GM21786 (cell line): ENCODE results near the gene COMMD9.

Source experiments
- ATAC-seq: cut with Tn5 transposase; IDR thresholded peaks from one replicate; pipeline ENCODE4 v1.9.1; 2021; ENCODE audit not compliant: unreplicated experiment

COMMD9 gene

GRCh38 chr11:36296884-36297543 is 7.8 kb upstream of the COMMD9 start:
- no peak for ATAC-seq

GRCh38 chr11:36295926-36296325 is 6.7 kb upstream of the COMMD9 start, which contains the start of gene PRR5L:
Gene PRR5L, plus strand, starts transcription at chr11:36296288. Its CDS starts 104,834 bp downstream, at chr11:36401122.
- no peak for ATAC-seq

GRCh38 chr11:36292311-36292722 is 3.1 kb upstream of the COMMD9 start:
- ATAC-seq = no peak

DNA sequence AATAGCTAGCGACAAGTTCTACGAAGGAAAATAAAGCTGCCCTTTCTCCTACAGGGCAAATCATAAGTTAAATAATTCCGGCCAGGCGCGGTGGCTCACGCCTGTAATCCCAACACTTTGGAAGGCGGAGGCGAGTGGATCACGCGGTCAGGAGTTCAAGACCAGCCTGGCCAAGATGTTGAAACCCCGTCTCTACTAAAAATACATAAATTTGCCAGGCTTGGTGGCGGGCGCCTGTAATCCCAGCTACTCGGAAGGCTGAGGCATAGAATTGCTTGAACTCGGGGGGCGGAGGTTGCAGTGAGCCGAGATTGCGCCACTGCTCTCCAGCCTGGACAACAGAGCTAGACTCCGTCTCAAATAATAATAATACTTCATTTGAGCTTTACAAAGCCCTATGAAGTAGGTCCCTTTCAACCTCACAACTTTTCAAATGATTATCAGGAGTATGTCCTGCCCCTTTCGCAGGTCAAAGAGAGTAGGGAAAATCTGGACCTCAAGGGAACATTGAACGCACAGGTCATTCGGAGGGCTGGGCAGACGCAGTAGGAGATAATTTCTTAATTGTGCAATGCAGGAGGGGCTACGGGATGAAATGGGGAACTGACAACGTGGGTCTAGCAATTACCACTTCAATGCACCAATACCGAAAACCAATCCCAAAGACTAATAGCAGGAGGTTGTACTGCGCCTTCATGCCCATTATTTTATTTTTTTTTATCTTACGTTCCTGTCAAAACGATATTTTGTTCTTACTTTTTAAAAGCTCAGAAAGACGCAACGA is 590 bp downstream of the COMMD9 start:
- no peak for ATAC-seq

DNA sequence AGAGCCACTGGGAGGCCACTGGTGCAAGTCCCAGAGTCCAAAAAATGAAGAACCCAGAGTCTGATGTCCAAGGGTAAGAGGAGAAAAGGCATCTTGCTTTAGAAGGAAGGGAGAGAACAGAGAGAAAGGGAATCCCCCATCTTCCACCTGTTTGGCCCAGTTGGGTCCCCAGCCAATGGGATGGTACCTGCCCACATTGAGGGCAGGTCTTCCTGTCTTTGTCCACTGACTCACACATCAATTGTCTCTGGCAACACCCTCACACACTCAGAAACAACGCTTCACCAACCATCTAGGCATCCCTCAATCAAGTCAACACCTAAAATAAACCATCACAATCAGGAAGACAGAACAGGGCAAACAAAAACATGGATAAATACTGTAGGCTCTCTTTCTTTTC is 6.3 kb downstream of the COMMD9 start:
- ATAC-seq = no peak

GRCh38 chr11:36281850-36282249 is 7.4 kb downstream of the COMMD9 start:
- no peak for ATAC-seq

DNA sequence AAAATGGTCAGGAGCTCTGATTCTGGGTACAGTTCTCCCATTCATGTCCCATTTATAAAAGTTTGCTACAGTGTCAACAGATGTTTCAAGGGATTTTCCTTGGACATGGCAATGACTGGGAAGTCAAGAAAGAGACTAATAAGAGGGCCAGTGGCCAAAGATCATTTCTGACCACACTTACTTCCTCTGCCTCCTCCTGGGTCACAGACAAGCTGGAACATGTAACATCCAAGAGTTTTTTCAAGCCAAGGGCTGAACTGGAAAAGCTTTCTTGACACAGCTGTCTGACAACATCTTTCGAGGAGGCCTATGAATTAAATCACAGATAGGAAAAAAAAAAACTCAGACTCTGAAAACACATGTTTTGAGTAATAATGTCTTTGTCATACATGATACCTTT is 8.7 kb downstream of the COMMD9 start:
- no peak for ATAC-seq

DNA sequence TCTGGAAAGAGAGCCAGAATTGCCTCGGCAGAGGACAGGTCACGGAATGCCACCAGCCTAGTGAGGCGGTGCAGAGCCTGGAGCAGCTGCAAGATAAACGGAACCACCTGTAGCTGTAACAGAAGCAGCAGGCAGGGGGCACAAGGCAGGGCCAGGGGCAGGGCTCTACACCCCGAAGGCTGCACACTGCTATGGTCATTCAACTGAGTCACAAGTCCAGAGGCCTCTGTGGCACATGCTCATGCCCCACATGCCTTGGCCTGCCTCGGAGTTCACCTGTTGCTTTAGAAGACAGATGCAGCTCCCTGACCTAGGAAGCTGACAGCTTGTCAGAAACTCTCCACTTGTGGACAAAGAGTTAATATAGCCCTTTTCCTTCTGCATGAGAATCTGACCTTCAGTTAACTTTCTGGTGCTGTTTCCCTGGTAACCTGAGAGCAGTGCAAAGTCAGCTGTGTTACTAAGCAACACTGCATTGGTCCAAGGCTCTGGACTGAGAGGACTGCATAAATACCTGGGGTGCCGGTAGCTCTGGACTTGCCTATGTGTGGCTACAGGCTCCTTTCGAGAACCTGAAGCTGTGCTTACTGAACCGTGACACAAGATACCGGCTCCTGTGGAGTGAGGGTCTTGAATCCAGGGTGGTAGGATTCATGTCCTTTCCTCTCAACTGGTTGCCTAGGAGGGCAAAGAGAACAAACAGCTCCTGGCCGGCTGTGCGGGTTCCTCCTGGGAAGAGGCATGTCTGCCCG is 10.5 kb downstream of the COMMD9 start:
- ATAC-seq = no peak

- no peak for ATAC-seq
Observed at GRCh38 chr11:36274414-36274813, 14.8 kb downstream of the COMMD9 start.

DNA sequence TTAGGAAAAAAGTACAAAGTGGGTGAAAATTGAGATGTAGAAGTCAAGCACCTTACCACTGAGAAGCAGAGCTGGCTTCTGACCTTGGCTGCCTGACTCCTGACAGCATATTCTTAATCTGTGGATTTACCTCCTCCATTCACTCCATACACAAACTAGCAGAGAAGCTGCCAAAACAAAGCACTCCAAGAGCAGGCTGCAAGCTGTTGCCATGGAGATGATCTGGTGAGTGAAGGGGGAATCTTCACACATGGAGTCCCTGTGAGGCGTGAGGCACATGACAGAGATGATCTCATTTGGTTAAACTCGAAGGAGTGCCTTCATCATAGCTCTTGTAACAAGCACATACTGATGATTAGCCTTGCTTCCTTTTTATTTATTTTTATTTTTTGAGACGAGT is 16.1 kb downstream of the COMMD9 start:
- no peak for ATAC-seq

DNA sequence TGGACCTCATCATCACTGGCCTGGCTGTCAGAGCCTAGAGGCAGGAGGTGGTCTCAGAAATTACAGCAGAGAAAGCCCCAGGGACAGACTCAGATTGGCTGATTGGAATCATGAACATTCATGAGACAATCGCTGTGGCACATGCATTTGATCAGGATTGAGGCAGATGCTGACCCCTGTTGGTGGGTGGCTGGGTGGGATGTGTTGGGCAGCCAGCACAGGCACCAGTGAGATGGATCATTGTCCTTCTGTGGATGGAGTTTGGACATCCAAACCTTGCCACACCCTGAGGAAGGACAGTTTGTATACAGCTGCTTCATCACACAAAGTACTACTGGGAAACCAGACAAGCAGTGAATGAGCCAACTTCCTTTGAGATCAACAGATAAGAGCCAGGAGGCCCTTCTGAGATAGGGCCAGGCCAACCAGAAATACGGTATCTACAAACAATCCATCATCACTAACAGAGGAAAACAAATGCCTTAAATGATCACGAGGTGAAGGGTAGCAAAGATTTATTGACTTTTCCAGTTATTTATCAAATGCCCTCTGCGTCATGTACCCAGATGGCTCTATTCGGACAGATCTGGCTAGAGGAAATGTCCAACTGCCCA is 17.3 kb downstream of the COMMD9 start:
- ATAC-seq = no peak

GRCh38 chr11:36270701-36271100 is 18.5 kb downstream of the COMMD9 start:
- no peak for ATAC-seq

- no peak for ATAC-seq
Observed at GRCh38 chr11:36268337-36268985, 20.8 kb downstream of the COMMD9 start.

GRCh38 chr11:36266767-36267166 is 22.5 kb downstream of the COMMD9 start:
- no peak for ATAC-seq

DNA sequence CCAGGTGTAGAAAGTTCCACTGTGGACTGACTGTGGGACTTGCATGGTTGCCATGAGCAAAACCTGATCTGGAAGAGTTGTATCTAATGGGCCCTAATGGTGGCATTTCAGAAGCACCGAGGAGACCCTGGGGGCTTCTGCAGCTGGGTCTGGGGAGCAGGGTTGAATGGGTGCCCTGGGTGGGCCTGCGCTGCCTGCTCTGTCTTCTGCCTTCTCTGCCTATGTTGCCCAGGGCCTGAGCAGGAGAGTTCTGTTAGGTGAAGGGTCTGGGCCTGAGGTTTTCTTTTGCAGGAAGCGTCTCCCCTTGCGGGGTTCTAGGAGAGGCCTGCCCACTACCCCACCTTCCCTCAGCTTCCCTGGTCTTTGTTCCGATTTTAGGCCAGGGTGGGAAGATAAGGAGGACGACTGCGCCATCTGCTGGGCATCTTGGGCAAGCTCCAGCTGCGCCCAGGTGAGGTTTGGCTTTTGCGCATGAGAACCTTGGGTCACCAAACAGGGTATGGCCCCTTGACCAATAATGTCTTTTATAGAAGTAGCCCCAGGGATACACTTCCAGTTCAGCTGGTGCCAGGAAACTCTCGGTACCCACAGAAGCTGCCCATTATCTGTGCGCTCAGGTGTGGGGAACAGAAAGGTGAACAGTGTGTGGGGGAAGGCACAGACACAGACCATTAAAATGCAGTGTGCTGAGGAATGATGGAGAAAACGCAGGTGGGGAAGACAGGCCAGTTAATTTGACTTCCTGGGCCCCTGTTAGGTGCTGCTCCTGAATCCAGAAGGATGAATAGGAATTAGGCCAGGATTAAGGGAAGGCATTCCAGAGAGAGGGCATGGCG is 23.2 kb downstream of the COMMD9 start:
- peak; percentile 71 for ATAC-seq

DNA sequence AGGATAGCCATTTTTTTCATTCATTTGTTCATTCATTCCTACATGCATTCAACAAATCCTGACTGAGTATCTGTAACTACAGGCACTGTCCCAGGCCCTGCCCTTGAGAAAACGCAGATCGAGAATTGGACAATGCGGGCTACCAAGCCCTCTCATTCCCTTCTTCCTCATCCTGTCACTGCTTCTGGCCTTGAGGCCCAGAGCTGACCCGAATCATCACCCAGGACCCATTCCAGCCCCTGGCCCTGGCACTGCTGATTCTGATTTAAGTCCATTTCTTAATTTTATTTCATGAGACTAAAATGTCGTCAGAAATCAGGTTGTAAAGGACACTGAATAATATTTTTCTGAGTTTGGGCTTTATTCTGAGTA is 24.3 kb downstream of the COMMD9 start:
- ATAC-seq = no peak

- ATAC-seq = no peak
Observed at GRCh38 chr11:36264011-36264972, 24.9 kb downstream of the COMMD9 start.

GRCh38 chr11:36261094-36261493 is 28.1 kb downstream of the COMMD9 start:
- no peak for ATAC-seq
